ENCODE data around the gene TMEM222.
A peak's percentile ranks its signal among the peaks of the same experiment; 100 is the strongest.

Gene TMEM222

DNA sequence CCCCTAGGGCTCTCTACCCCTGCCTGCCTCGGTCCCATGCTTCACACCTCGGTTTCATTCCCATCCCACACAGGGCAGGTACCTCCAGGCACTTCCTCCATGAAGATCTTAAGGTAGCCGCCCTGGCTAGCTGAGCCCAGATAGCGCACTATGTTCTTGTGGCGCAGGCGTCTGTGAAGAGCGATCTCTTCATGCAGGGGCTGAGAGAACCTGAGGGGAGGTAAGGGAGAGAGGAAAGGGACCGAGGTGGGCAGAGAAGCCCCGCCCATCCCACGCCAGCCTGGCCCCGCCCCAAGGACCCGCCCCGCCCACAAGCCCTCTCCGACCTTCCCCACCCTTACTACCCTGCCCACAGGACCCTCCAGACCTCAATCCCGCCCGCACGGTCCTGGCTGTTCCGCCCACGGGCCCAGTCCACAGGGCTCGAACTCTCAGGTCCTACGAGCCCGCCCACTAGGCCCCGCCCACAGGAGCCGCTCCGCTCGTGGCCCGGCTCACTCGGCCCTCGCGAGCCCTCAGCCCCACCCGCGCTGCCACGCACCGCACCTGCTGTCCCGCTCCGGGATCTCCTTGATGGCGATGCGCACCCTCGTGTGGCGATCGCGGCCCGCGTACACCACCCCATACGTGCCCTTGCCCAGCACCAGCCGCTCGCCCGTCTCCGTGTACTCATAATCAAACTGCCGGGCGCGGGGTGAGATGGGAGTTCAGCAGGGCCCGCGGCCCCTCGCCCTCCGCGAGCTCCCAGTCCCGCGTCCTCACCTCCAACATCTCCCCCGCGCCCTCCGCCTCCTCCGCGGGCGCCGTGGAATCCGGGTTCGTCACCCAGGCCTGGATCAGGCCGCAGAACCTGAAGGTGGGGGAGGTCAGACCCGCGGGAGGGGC lies 38.4 kb downstream of the TMEM222 start:
- Histone ChIP-seq H3K27me3 (ENCODE audit: insufficient read depth, low read length) (no peaks in the 10 kb centered on the region), H3K36me3 (ENCODE audit: insufficient read depth, low read length) (peaks cover 7% of the 10 kb centered on the region; the same call in 1 of the 2 replicates), H3K79me2 (ENCODE audit: control insufficient read depth, insufficient read depth, low read length, unreplicated experiment) (peaks cover 7% of the 10 kb centered on the region), H3K4me3 (ENCODE audit: low read depth, low read length) (no peak overlapping the region), H2AFZ (ENCODE audit: low read length, unreplicated experiment) (no peak overlapping the region), H3K27ac (ENCODE audit: low read depth, low read length) (no peak overlapping the region), H3K4me1 (ENCODE audit: control insufficient read depth, insufficient read depth, low read length, unreplicated experiment) (peaks cover 8% of the 10 kb centered on the region)

- Histone ChIP-seq H3K36me3 (ENCODE audit: insufficient read depth, low read length) (peaks cover 5% of the 10 kb centered on the region; the same call in 1 of the 2 replicates), H3K4me3 (ENCODE audit: low read depth, low read length) (no peak overlapping the region), H3K27ac (ENCODE audit: low read depth, low read length) (no peak overlapping the region), H2AFZ (ENCODE audit: low read length, unreplicated experiment) (no peak overlapping the region), H3K4me1 (ENCODE audit: control insufficient read depth, insufficient read depth, low read length, unreplicated experiment) (peaks cover 8% of the 10 kb centered on the region), H3K79me2 (ENCODE audit: control insufficient read depth, insufficient read depth, low read length, unreplicated experiment) (peaks cover 7% of the 10 kb centered on the region), H3K27me3 (ENCODE audit: insufficient read depth, low read length) (no peaks in the 10 kb centered on the region)
Measured at GRCh38 chr1:27361044-27361402, 39.1 kb downstream of the TMEM222 start.

DNA sequence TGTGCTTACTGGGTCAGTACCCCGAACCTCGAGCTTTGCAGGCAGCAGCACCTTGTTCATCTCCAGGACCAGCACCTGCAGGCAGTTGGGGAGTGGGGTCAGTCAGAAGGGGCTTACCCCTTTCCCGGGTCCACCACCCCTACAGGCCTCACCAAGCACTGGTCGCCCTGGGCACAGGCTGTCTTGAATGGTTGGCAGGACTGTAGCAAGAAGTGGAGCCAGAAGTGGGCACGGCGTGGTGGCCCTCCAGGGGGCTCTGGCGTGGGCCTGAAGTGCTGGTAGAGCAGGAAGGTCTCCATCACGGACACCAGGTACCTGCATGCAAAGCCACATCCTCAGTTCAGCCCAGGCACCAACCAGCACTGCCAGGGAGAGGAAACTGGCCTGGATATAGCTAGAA lies 39.6 kb downstream of the TMEM222 start:
- H3K36me3 ChIP-seq (ENCODE audit: insufficient read depth, low read length), result peaks cover 5% of the 10 kb centered on the region; the same call in 1 of the 2 replicates
- H3K27me3 ChIP-seq (ENCODE audit: insufficient read depth, low read length), result no peaks in the 10 kb centered on the region
- H2AFZ ChIP-seq (ENCODE audit: low read length, unreplicated experiment), result no peak overlapping the region
- peaks cover 7% of the 10 kb centered on the region for H3K79me2 ChIP-seq (ENCODE audit: control insufficient read depth, insufficient read depth, low read length, unreplicated experiment)
- H3K4me3 ChIP-seq (ENCODE audit: low read depth, low read length), result no peak overlapping the region
- H3K4me1 ChIP-seq (ENCODE audit: control insufficient read depth, insufficient read depth, low read length, unreplicated experiment), result peaks cover 8% of the 10 kb centered on the region
- H3K27ac ChIP-seq (ENCODE audit: low read depth, low read length), result no peak overlapping the region

DNA sequence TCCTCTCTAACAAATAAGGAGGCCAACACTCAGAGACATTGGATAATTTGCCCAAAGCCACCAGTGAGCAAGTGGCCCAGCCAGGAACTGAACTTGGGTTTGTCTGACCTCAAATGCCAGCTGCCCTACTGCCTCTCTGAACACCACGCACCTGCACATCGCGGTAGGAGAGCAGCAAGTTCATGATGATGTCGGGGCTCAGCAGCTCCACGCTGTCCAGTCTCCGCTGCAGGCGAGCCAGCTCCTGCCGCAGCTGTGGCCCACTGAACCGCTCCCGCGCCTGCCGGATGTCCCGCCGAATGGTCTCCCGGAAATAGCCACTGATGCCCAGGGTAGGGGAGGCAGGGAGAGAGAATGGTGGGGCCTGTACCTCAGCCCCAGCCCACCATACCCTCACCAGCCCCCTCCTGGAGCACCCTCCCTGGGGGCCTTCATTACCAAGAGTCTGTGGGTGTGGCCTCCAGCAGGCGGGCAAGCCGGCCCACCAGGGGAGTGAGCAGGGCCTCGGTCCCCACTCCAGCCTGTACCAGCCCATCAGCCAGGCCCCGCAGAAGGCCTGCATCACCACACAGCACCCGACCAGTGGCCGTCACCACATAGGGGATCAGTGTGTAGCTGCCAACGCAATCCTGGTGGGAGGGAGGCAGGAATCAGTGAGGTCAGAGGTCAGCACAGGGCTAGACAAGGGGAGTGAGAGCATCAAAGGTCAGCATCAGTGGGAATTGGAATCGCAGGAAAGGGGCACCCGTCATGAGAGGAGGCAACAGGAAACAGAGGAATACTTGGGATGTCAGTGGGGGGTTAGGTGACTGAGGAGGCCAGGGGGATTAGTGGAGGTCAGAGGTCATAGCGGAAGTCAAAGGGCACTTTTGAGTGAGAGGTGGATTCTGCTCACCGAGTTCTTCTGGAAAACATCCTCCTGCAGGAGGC lies 42.1 kb downstream of the TMEM222 start:
- no peaks in the 10 kb centered on the region; the same call in 1 of the 2 replicates for H3K36me3 ChIP-seq (ENCODE audit: insufficient read depth, low read length)
- H3K4me3 ChIP-seq (ENCODE audit: low read depth, low read length), result no peak overlapping the region; the same call in 1 of the 2 replicates
- H3K4me1 ChIP-seq (ENCODE audit: control insufficient read depth, insufficient read depth, low read length, unreplicated experiment), result peaks cover 17% of the 10 kb centered on the region
- H2AFZ ChIP-seq (ENCODE audit: low read length, unreplicated experiment), result no peak overlapping the region
- H3K27me3 ChIP-seq (ENCODE audit: insufficient read depth, low read length), result no peaks in the 10 kb centered on the region
- H3K27ac ChIP-seq (ENCODE audit: low read depth, low read length), result no peak overlapping the region
- peaks cover 7% of the 10 kb centered on the region for H3K79me2 ChIP-seq (ENCODE audit: control insufficient read depth, insufficient read depth, low read length, unreplicated experiment)

GRCh38 chr1:27364696-27365371 lies 42.9 kb downstream of the TMEM222 start:
- Histone ChIP-seq H3K4me1 (ENCODE audit: control insufficient read depth, insufficient read depth, low read length, unreplicated experiment) (peaks cover 17% of the 10 kb centered on the region), H3K4me3 (ENCODE audit: low read depth, low read length) (peak overlapping the region; percentile 99), H3K79me2 (ENCODE audit: control insufficient read depth, insufficient read depth, low read length, unreplicated experiment) (peaks cover 7% of the 10 kb centered on the region), H3K36me3 (ENCODE audit: insufficient read depth, low read length) (no peaks in the 10 kb centered on the region; the same call in 1 of the 2 replicates), H3K27ac (ENCODE audit: low read depth, low read length) (peak overlapping the region; percentile 96), H2AFZ (ENCODE audit: low read length, unreplicated experiment) (peak overlapping the region; percentile 83), H3K27me3 (ENCODE audit: insufficient read depth, low read length) (no peaks in the 10 kb centered on the region)

DNA sequence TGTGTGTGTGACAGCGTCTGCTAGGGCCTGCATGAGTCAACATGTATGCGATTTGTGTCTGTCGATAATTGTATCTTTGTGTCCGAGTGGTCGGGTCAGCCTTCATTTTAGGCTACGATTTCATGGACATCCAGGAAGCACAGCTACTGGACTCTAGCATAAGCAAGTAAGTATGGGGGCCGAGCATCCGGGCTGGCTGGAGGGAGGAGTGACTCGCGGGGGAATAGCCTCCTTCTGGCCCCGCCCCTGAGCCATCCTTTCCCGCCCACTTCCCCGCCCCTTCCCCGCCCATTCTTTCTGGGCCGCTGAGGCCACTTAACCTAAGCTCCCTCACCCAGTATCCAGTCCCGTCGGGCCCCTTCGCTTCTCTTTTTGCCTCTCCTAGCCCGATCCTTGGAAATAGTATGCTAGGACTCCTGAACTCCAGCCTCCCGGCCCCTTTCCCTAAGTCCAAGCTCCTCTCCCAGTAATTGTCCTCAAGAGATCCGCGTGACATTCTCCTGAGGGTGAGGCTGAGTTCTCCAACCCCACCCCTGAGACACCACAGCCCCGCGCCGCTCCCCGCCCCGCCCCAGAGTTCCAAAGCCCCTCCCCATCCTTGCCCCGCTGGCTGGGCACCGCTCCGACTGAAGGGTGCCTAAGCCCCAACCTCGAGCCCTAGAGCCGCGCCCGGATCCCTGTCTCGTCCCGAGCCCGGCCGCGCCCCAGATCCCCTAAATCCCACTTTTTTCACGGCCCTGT lies 43.6 kb downstream of the TMEM222 start:
- H3K27me3 ChIP-seq (ENCODE audit: insufficient read depth, low read length), result no peaks in the 10 kb centered on the region
- H3K4me1 ChIP-seq (ENCODE audit: control insufficient read depth, insufficient read depth, low read length, unreplicated experiment), result peaks cover 17% of the 10 kb centered on the region
- peaks cover 7% of the 10 kb centered on the region for H3K79me2 ChIP-seq (ENCODE audit: control insufficient read depth, insufficient read depth, low read length, unreplicated experiment)
- peak overlapping the region; percentile 99 for H3K4me3 ChIP-seq (ENCODE audit: low read depth, low read length)
- peak overlapping the region; percentile 90 for H2AFZ ChIP-seq (ENCODE audit: low read length, unreplicated experiment)
- peak overlapping the region; percentile 96 for H3K27ac ChIP-seq (ENCODE audit: low read depth, low read length)
- H3K36me3 ChIP-seq (ENCODE audit: insufficient read depth, low read length), result no peaks in the 10 kb centered on the region; the same call in 1 of the 2 replicates

- peak overlapping the region; percentile 90 for H2AFZ ChIP-seq (ENCODE audit: low read length, unreplicated experiment)
- peak overlapping the region; percentile 99 for H3K4me3 ChIP-seq (ENCODE audit: low read depth, low read length)
- H3K79me2 ChIP-seq (ENCODE audit: control insufficient read depth, insufficient read depth, low read length, unreplicated experiment), result peaks cover 7% of the 10 kb centered on the region
- peaks cover 17% of the 10 kb centered on the region for H3K4me1 ChIP-seq (ENCODE audit: control insufficient read depth, insufficient read depth, low read length, unreplicated experiment)
- H3K36me3 ChIP-seq (ENCODE audit: insufficient read depth, low read length), result no peaks in the 10 kb centered on the region; the same call in 1 of the 2 replicates
- H3K27ac ChIP-seq (ENCODE audit: low read depth, low read length), result peak overlapping the region; percentile 96
- no peaks in the 10 kb centered on the region for H3K27me3 ChIP-seq (ENCODE audit: insufficient read depth, low read length)
Measured at GRCh38 chr1:27366113-27366410, 44.1 kb downstream of the TMEM222 start.

DNA sequence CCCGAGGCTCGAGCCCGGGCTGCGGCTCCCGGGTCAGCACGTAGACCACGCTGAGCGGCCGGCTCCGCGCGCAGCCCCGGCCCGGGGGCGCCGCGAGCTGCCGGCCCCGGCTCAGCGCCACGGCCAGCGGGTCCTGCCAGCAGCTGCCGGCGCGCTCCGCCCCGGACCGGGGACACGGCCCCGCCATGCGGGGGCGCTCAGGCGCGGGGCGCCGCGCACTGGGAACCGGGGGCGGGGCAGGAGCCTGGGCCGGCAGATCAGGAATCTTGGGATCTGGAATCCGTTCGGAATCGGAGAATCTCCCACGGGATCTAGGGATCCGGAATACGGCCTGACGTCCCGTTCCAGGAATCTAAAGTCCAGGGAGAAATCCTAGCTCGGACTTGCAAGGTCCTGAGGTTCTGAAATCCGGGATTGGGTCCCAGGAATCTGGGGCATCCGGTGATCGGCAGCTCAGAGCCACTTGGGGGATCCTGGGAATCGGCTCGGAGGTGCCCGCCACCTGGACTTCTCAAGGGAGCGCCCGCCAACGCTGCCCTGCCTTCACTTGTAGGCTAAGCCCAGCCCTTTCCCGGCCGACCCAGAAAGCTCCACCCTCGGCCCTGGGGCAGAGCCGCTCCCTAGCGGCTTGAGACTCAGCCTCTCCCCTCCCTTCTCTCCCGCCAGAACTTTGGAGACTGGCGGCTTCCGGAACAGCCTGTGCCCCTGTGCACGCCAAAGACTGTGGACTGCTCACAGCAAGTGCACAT lies 44.6 kb downstream of the TMEM222 start, which contains the start of gene MAP3K6:
TSS of gene MAP3K6 (minus strand) at position 551 of the 749 bp plus-strand sequence. CDS start at position 187, 364 bp downstream.
- Histone ChIP-seq H3K27me3 (ENCODE audit: insufficient read depth, low read length) (no peaks in the 10 kb centered on the region), H3K27ac (ENCODE audit: low read depth, low read length) (peak within 1 kb of the TSS; percentile 96), H3K4me3 (ENCODE audit: low read depth, low read length) (peak within 1 kb of the TSS; percentile 99), H2AFZ (ENCODE audit: low read length, unreplicated experiment) (peak within 1 kb of the TSS; percentile 96), H3K4me1 (ENCODE audit: control insufficient read depth, insufficient read depth, low read length, unreplicated experiment) (peaks cover 17% of the 10 kb centered on the region), H3K36me3 (ENCODE audit: insufficient read depth, low read length) (no peaks in the 10 kb centered on the region; the same call in 1 of the 2 replicates), H3K79me2 (ENCODE audit: control insufficient read depth, insufficient read depth, low read length, unreplicated experiment) (peaks cover 7% of the 10 kb centered on the region)

- Histone ChIP-seq H3K4me3 (ENCODE audit: low read depth, low read length) (peak overlapping the region; percentile 99), H3K79me2 (ENCODE audit: control insufficient read depth, insufficient read depth, low read length, unreplicated experiment) (peaks cover 7% of the 10 kb centered on the region), H3K27ac (ENCODE audit: low read depth, low read length) (peak overlapping the region; percentile 96)
Measured at GRCh38 chr1:27367160-27367650, 45.2 kb downstream of the TMEM222 start.

More at GRCh38 chr1:27367160-27367650, 45.2 kb downstream of the TMEM222 start:
- H2AFZ ChIP-seq (ENCODE audit: low read length, unreplicated experiment), result peak overlapping the region; percentile 14
- no peaks in the 10 kb centered on the region for H3K27me3 ChIP-seq (ENCODE audit: insufficient read depth, low read length)
- H3K36me3 ChIP-seq (ENCODE audit: insufficient read depth, low read length), result no peaks in the 10 kb centered on the region; the same call in 1 of the 2 replicates
- H3K4me1 ChIP-seq (ENCODE audit: control insufficient read depth, insufficient read depth, low read length, unreplicated experiment), result peaks cover 17% of the 10 kb centered on the region

Measured in ACC112 (cell line).